Eye (tissue), 1 donor: ENCODE measurements around the gene CDH16.

Experiments used
- DNase-seq: peaks from one replicate; pipeline ENCODE4 v3.0.0-alpha.2; 2015

The CDH16 gene

DNA sequence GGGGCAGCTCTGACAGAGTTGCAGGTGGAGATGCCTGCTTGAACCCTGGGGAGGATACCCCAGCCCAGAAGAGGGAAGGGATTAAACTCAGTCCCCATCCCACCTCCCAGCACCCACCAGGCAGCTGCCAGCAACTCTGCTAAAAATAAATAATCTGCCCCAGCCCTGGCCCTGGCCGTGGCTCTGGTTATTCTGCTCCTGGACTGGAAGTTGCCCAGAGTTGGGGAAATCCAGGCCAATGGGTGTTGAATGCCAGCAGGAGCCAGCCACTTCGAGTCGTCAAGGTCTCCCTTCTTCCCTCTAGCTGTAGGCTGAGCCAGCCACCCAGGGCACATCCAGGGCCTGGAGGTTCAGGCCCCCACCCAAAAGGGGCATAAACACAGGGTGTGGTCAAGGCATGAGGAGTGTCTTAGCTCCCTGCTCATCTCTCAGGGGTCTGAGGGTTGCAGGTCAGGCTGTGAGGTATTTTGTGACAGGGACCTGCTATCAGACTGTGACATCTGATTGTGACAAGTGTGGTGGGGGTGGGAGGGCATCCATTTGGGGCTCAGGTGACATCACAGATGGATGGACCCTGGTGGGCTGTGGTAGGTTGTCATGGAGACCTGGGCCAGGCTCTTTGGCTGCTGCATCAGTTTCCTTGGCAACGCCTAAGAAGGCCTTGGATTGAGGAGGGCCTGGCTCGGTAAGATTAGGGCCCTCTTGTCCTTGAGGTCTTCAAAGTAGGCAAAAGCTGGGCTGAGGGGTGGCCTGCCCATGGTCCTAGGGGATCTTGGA, 7.7 kb upstream of the CDH16 start:
- DNase-seq = peak; percentile 41

DNA sequence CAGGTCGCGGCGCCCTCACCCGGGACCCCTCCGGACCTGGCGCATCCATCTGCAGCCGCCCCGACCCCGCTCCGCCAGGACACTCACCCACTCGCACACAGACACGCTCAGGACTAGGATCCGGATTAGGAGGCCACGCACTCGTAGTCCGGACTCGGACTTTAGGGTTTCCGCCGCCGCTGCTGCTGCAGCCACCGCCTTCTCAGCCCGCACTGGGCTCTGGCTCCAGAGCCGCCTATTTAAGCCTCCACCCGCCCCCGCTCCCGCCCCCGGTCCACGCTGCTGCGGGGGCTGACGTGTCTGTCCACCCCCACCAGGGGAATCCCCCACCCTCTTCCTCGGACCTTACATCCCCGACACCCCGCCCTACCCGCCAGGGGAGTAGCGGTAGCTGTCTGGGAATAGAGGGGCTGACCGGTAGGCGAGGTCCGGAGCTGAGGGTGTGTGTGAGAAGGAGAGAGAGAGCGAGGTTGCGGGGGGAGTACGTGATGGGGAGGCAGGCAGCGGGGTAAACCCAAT, 6.7 kb upstream of the CDH16 start, which contains the start of gene RRAD:
RRAD (minus strand) TSS at position 214 of the 519 bp plus-strand sequence. CDS start 356 bp downstream, outside the sequence.
- peak; percentile 35 for DNase-seq

DNA sequence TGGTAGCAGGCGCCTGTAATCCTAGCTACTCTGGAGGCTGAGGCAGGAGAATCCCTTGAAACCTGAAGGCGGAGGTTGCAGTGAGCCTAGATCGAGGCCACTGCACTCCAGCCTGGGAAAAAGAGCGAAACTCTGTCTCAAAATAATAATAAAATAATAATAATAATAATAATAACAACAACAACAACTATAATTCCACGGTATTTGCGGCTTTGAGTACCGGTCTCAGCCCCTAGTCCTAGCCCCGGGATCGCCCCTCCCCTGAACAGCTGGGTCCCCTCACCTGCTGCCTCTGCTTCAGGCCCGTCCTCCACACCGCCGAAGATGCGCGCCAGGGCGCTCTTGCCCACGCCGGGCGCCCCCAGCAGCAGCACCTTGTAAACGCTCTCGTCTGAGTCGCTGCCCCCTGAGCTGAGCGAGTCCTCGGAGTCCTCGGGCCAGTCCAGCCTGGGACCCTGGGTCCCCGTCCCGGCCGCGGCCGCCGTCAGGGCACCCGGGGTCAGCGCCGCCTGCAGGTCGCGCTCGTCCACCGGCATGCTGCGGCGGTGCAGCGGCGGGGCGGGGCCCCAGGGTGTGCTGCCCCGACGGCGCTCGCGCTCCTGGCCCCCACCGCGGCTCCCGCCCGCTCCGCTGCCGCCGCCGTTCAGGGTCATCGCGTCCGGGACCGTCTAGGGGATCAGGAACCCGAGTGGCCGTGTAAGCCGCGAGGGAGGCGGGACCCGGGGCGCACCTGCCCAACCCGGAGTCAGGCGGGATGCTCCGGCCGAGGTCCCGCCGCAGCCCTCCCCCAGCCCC, 6.0 kb upstream of the CDH16 start:
- DNase-seq = peak; percentile 34

DNA sequence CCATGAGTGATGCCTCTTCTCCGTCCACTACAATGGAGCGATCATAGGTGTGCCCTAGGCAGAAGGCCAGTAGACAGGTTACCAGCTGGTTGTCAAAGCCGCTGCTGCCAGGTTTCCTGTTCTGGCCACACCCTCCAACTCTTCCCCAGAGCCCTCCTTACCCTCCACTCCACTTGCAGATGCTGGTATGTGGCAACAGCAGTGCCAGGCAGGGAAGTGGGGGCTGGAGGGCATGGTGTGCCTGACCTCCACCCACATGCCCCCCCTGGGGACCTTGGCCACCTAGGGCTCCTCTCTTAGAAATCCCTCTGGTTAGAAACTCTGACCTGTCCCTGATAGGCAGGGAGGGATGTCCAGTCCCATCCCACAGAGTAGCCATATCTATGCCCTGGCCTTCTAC, 5.2 kb upstream of the CDH16 start:
- DNase-seq = no peak

DNA sequence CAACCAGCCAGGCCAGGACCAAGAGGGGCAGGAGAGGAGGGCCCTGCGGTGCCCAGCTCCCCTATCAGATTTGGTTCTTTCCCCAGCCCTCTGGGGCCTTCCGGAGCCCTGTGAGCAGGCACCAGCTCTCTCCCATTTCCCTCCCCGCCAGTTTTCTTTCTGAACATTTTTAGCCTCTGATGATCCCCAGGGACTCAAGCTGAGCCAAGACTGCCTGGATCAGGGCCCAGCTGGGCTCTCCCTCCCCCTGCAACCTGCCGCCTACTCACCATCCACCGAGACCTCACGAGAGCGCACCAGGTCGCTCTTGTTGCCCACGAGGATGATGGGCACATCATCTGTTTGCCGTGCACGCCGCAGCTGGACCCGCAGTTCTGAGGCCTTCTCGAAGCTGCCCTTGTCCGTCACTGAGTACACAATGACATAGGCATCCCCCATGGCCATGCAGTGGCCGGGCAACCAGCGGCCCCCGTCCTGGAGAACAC, 4.6 kb upstream of the CDH16 start:
- DNase-seq = peak; percentile 31

DNA sequence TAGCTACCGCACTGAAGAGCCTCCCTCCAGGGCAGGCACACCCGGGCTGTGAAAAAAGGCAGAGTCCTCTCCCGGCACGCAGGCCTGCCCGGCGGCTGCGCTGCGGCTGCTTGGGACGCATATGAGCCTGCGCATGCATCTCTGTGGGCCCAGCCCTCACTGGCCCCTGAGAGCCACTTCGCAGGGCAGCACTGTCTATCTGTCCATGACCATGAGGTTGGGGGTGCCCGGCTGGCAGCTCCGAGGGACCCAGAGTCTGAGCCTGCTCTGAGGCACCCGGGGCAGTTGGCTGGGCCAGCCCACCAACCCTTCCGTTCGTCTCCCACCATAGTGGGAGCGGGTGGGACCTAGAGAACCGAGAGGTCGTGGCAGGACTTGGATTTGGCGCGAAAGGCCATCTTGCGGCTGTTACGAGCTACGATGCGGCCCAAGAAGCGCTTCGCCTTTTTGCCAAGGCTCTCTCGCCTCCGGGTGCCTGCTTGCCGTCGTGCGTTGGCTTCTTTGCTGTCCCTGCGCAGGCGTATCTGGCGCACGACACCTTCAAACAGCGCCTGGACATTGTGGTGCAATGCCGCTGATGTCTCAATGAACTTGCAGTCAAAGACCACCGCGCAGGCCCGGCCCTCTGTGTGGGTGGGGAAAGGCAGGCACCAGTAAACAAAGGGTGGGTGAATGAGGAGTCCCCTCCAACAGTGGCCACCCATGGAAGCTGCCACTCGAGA, 3.2 kb upstream of the CDH16 start:
- DNase-seq = no peak

DNA sequence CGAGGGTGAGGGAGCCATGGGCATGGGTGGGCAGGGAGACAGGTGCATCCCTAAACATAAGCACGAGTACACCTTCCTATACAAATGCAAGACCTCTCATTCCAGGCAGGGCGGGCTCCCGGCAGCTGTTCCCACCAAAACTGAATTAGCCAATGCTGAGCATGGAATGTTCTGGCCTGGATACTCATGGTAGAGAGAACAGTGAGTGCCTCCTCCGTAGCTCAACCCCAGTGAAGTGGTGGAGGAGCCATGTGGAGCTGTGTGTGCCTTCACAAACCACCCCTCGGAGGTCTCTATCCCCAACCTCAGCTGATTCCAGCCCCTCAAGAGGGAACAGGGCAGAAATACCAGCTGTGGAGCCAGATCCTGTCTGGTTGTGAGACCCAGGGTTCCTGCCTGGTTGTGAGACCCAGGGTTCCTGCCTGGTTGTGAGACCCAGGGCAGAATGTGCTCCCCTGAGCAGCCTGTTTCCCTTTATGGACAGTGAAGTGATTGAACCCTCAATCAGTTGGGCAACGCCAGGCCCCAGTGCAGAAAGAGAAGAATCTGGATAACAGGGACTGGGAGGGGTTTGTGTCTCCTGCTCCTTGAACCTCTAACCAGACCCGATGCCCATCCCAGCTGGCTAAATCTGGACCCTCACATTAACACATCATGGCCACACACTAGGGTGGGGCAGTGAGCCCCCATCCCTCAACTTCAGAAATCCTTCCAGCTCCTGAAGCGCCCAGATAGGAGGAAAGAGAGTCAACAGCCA, 2.4 kb upstream of the CDH16 start:
- DNase-seq = no peak

DNA sequence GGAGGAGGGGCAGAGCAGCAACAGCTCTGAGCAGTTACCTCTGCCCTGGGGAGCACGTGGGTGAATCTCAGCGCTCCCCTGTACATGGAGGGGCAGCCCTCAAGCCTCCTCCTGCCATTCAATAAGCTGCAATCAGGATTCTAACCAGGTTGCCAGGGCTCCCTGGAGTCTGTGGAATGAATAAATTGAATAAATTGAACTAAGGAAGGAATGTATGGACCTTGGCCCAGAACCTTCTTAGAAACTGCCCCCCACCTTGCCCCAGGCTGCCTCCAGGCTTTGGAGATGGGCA, 1.6 kb upstream of the CDH16 start:
- no peak for DNase-seq

DNA sequence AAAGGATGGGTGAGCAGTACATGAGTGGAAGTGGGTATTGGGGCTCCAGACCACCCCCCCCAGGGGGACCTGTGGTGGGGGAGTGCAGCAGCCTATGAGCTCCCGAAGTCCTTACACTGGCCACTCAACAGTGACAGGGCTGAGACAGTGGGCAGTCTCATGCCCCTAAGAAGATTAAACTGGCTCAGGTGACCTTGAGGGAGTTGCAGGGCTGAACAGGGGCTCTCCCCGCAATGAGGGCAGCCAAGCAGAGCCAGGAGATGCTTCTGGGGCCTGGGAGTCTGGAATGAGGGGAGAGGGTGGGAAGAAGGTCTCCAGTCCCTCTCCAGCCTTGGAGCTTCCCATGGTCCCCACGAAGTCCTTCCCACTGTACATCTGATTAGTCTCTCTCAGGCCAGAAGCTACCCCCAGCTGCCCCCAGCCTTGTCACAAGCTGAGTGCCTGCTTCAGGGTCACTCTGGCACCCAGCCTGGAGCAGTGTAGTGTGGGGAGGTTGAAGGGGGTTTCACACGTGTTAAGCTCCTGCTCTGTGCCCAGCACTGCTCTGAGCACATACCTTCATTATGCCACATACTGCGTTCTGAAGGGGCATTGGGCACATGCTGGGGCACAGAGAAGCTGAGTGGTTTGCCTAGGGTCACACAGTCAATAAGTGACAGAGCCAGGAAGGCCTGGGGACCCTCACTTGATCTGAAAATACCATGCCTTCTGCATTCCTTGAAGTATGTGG, 1.0 kb upstream of the CDH16 start:
- DNase-seq = no peak

DNA sequence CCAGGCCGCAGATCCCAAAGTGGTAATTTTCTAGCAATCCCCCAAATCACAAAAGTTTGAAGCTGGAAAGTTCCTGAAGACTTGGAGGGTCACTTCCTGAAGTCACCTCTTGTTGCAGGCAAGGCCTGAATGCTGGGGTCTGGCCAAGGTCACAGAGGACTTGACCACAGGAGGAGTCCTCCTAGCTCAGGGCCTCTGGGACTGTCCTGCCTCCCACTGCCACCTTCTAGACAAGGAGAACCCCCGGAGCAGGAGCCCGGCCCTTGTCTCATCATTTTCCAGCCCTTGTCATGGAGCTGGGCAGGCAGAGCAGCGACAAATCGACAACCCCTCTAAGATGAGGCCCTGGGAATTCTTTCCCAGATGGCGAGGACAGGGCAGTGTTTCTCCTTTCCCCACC, 330 bp downstream of the CDH16 start:
- DNase-seq = no peak

DNA sequence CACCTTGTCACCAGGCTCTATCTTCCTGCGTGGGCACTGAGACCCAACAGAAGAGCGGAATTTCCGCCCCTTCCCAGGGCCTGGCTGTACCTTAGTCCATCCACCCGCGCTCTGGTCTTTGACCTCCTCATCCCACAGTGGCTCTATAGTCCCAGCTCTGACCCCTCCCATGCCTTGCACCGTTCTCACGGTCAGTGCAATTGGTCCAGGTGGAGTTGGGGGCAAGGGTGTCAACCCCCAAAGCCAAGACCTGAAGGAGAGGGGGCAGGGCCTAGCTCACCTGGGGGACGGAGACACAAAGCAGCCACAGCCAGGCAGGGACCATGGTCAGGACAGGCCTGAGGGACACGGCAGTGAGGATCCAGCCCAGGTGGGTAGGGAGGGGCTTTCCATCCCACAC, 944 bp downstream of the CDH16 start:
- DNase-seq = no peak

DNA sequence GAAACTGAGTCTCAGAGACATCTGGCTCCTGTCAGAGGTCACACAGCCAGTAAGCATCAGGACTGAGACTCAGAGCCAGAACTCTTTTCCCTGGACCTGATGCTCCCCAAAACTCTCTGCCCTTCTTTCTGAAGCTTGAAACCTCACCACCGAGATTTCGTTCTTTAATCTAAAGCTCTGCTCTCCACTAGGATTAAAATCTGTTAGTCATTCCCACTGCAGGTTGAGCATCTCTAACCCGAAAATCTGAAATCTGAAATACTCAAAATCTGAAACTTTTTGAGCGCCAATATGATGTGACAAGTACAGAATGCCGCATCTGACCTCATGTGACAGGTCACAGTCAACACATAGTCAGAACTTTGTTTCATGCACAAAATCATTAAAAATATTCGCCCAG, 2.2 kb downstream of the CDH16 start:
- no peak for DNase-seq

DNA sequence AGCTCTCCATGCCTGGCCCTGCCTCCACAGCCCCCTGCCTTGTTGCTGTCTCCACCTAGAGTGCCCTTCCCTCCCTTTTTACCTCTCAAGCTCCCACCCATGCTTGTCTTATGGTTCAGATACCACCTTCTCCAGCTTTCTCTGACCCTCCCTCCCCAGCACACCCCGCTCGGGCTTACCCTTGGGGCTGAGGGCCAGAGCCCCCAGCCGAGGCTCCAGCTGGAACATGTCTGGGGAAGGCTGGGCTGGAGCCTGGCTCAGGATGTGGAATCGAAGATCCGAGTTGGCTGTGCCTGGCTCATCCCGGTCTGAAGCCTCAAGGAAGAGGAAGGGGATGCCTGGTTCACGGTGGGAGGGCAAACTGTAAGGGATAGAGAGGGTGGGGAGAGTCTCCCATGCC, 3.6 kb downstream of the CDH16 start:
- DNase-seq = no peak

DNA sequence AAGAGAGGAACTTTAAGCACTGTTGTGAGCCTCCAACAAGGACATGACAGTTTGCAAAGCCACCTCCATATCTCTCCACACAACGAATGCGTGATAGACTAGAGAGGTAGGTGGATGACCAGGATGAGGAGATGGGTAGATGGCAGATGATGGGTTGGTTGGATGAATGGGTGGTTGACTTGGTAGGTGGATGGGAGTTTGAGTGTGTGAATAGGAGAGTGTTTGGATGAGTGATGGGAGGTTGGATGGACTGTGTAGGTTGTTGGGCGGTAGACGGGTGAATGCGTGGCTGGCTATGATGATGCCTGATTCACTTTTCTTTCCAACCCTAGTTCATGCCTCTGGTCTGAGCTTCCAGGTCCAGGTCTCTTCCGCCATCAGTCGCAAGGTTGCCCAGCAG, 4.1 kb downstream of the CDH16 start:
- DNase-seq = no peak

DNA sequence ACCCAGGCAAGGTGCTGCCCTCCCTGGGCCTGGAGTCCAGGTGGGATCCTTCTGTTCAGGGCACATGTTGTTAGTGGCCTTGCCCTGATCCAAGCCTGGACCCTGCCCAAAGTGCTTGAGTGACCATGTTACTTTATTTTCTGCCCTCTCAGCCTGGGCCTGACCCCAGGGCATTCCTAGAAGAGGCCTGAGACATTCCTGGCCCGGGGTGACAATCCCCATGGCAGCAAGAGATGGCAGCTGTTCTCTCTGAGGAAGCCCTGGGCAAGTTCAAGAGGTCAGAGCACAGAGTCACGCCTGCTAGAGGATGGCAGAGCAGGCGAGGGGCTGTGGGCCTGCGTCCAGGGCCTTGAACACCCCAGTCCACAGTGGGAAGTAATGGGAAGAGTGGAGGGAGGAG, 5.0 kb downstream of the CDH16 start:
- no peak for DNase-seq

DNA sequence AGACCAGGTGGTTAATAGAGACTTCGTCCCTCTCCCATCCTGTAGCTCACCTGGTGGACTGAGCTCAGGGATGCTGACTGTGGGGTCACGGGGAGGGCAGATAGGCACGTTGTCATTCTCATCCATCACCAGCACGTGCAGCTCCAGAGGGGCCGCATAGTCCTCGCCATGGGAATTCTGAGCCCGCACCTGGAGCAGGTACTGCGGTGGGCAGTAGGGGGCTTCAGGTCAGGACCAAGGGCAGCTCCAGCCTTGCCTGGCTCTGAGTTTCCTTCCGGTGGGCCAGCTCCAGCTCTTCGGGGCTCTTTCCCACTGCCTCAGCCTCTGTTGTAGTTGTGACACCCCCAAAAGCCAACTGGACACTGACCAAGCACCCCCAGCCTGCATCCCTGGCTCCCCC, 5.6 kb downstream of the CDH16 start:
- no peak for DNase-seq

DNA sequence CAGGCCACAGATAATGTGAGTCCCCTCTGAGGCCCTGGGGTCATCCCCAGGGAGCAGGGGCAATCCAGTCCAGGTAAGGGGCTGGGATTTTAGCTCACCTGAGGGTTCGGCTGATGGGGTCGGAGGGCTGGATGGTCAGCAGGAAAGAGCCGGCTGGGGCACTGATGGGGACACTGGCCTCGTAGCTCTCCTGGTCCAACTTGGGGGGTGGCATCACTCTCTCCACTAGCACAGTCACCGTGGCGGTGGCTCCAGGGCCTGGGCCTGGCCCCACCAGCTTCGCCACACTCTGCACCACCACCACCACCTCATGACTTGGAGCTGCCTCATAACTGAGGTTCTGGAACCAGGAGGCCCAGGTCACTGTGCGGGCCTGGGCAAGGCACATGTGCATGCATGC, 6.9 kb downstream of the CDH16 start:
- no peak for DNase-seq

DNA sequence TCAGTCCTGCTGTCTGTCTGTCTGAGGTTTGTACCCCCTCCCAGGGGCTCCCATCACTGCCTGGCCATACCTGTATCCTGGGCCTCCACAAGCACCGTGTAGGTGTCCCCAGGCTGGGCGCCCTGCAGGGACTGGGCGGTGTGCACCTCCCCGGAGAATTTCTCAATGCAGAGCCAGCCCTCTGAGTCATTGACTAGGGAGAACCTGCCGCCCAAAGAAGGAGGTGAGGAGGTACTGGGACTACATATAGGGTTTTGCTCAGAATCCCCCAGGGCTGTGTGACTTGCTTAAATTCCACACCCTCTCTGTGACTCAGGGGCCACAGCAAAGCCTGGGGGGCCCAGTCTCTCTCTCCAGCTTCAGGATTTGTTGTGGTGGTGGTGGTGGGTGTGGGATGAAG, 7.6 kb downstream of the CDH16 start:
- no peak for DNase-seq

DNA sequence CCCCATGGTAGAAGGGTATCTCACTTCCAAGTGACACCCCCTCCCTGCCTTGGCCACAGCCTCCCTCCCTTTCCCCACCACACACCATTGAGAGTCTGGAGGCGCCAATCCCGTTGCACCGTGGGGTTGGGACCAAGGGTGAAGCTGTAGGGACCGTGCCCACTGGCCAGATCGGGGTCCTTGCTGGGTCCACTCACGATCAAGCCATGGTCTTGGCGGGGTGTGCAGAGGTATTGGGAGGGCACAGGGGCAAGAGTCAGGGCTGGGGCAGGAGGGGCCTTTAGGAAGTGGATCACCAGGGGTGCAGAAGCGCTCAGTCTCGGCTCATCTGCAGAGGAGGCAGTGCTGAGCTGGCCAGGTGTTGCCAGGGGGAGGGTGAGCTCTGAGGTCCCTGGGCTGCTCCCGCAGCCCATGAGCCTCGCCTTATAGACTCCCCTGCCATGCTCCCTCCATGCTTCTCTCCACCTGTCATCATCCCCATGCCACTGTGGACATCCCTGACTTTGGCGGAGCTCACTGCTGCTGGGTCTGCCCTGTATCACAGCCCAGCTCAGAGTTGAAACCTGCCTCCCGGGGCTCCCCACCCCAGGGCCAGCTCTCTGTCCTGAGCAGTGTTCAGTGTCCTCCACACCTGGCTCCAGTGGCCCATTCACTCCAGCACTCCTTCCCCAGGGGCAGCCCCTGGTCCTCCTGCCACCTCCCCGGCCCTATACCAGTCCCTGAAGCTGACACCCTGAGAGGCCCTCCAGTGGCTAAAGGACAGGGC, 8.3 kb downstream of the CDH16 start:
- DNase-seq = no peak

DNA sequence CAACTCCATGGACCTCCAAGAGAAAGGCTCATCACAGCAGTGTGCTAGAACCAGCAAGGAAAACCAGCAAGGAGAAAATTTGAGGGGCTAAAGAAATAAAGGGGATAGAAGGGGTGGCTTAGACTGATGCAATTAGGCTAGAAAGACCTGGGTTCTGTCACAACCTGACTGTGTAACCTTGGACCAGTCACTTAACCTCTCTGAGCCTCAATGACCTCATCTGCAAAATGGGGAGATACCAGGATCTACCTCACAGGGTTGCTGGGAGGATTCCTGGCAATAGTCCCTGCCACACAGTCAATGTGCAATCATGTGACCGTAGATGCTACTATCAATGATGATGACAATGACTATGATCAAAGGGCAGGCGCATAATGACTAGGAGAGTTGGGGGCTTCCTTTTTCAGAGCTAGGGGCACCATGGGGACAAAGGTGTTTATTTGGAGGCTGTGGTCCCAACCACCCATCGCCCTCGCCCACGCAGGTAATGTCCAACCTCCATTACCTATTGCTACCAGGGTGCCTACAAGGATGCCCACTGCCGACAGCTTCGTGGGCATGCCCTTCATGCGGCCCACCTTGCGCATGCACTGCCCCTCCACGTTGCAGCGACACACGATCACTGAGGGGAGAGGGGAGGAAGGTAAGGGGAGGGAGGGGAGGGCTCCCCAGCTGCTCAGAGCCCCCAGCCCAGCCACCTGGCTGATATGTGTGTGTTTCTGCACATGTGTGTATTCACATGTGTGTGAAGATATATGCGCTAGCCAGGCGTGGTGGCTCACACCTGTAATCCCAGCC, 9.7 kb downstream of the CDH16 start:
- DNase-seq = no peak
